Endothelial cell of umbilical vein (primary cell): ENCODE data around the gene HOXA13. TPM values are rescaled to one million over a fixed set of nuclear protein-coding genes. Genes with fewer than 3 reads are reported as not detected.

Source experiments
- BruUV-seq: library from RNA; stranded (reverse); fragments of 400-500 nt; replicated peaks from 2 replicates; lab custom pipeline; 2021; lab: Mats Ljungman, UMichigan
- CTCF ChIA-PET: fragments of 300-600, 350-600 bp; sonication (Branson Sonifier 250); formaldehyde crosslinking; loops from one replicate; lab custom pipeline; 2021; ENCODE audit warnings: antibody characterized with exemption, inconsistent platforms; lab: Charles Lee
- POLR2A ChIA-PET: fragments of 300-600, 350-600 bp; sonication (Branson Sonifier 250); formaldehyde crosslinking; loops from one replicate; lab custom pipeline; 2021; ENCODE audit warnings: antibody characterized with exemption, inconsistent platforms; lab: Charles Lee
- DNase-seq: peaks from one replicate; pipeline ENCODE4 v3.0.0-alpha.2; 2011; ENCODE audit warnings: low read depth, low spot score
- FAIRE-seq: peaks from 2 replicates; lab custom pipeline; 2011; peaks lifted over from hg19 to GRCh38; lab: Jason Lieb, UNC
- H2AFZ ChIP-seq: 2 replicates; pipeline ENCODE4 v1.6.0; 2012; ENCODE audit warnings: low read depth, low read length, control low read depth, inconsistent platforms
- H3K27ac ChIP-seq: 2 replicates; pipeline ENCODE4 v1.5.1; 2011; ENCODE audit warnings: low read depth, mild to moderate bottlenecking, control low read depth, low read length, moderate library complexity; ENCODE audit not compliant: insufficient read depth
- H3K27me3 ChIP-seq, 2 experiments: 2 replicates each; pipeline versions ENCODE4 v1.6.0 to v1.6.1; 2011; ENCODE audit warnings: low read length in 2 of 2, mixed read lengths in 1 of 2; ENCODE audit not compliant: control insufficient read depth in 2 of 2, insufficient read depth in 2 of 2
- H3K36me3 ChIP-seq, 2 experiments: 2 replicates in 1 of 2; 3 replicates in 1 of 2; pipeline ENCODE4 v1.5.1; 2011; ENCODE audit warnings: low read length in 2 of 2, mild to moderate bottlenecking in 1 of 2, moderate library complexity in 1 of 2; ENCODE audit not compliant: control insufficient read depth in 2 of 2, insufficient read depth in 2 of 2; ENCODE audit errors: extremely low read depth in 1 of 2
- H3K4me1 ChIP-seq: 3 replicates; pipeline ENCODE4 v1.5.1; 2011; ENCODE audit warnings: mild to moderate bottlenecking, low read length; ENCODE audit not compliant: control insufficient read depth, insufficient read depth; ENCODE audit errors: extremely low read depth
- H3K4me2 ChIP-seq: 2 replicates; pipeline ENCODE4 v1.6.1; 2011; ENCODE audit warnings: low read length, control low read depth, mixed read lengths; ENCODE audit not compliant: insufficient read depth
- H3K4me3 ChIP-seq, 3 experiments: fragments of 200-600 bp in 1 of 3; sonication (generic), shearing (Covaris generic) in 1 of 3; replicated peaks in 1 of 3; 2 replicates each; pipeline ENCODE4 v1.5.1; 2011 to 2016; ENCODE audit warnings: control low read depth in 3 of 3, low read length in 3 of 3, mild to moderate bottlenecking in 2 of 3, inconsistent platforms in 1 of 3, low read depth in 1 of 3, moderate library complexity in 1 of 3; ENCODE audit not compliant: insufficient read depth in 1 of 3
- H3K79me2 ChIP-seq: 2 replicates; pipeline ENCODE4 v1.6.0; 2012; ENCODE audit warnings: low read length, inconsistent platforms; ENCODE audit not compliant: control insufficient read depth, insufficient read depth
- H3K9ac ChIP-seq: replicated peaks from 2 replicates; pipeline ENCODE3; 2011; ENCODE audit warnings: low read length, control low read depth; ENCODE audit not compliant: insufficient read depth; ENCODE audit errors: extremely low read depth
- H3K9me1 ChIP-seq: replicated peaks from 3 replicates; pipeline ENCODE4 v1.6.0; 2011; ENCODE audit warnings: mild to moderate bottlenecking, low read length; ENCODE audit not compliant: control insufficient read depth, insufficient read depth; ENCODE audit errors: extremely low read depth
- H3K9me3 ChIP-seq: replicated peaks from 2 replicates; pipeline ENCODE4 v1.5.1; 2012; ENCODE audit warnings: low read length, inconsistent platforms; ENCODE audit not compliant: control insufficient read depth, insufficient read depth
- H4K20me1 ChIP-seq: replicated peaks from 2 replicates; pipeline ENCODE3; 2011; ENCODE audit warnings: mild to moderate bottlenecking, low read length; ENCODE audit not compliant: control insufficient read depth, insufficient read depth; ENCODE audit errors: extremely low read depth
- EZH2 ChIP-seq: IDR thresholded peaks from 2 replicates; pipeline ENCODE4 v1.6.1; 2012; ENCODE audit warnings: borderline replicate concordance, low read depth, mild to moderate bottlenecking, moderate library complexity, low read length, inconsistent platforms; ENCODE audit not compliant: severe bottlenecking
- FOS ChIP-seq: IDR thresholded peaks from 2 replicates; pipeline ENCODE4 v1.6.1; 2011; ENCODE audit warnings: mild to moderate bottlenecking, low read length, moderate library complexity, borderline replicate concordance; ENCODE audit not compliant: insufficient read depth
- GATA2 ChIP-seq: IDR thresholded peaks from 2 replicates; pipeline ENCODE4 v1.7.0; 2011; ENCODE audit warnings: low read depth, mild to moderate bottlenecking, moderate library complexity, mixed read lengths, low read length; ENCODE audit not compliant: insufficient read length, insufficient read depth
- JUN ChIP-seq: IDR thresholded peaks from 2 replicates; pipeline ENCODE4 v1.6.1; 2011; ENCODE audit warnings: borderline replicate concordance, low read depth; ENCODE audit not compliant: insufficient read length, insufficient read depth
- MAX ChIP-seq: IDR thresholded peaks from 2 replicates; pipeline ENCODE4 v1.6.1; 2011; ENCODE audit not compliant: insufficient read depth, insufficient read length
- MYC ChIP-seq: IDR thresholded peaks from one replicate; pipeline ENCODE4 v1.6.1; 2011; ENCODE audit warnings: mild to moderate bottlenecking, low read depth, low read length
- POLR2A ChIP-seq: IDR thresholded peaks from 2 replicates; pipeline ENCODE4 v1.6.1; 2012; ENCODE audit warnings: low read depth, mild to moderate bottlenecking, control low read depth, low read length
- POLR2AphosphoS5 ChIP-seq: IDR thresholded peaks from 2 replicates; pipeline ENCODE4 v1.6.1; 2012; ENCODE audit warnings: low read depth, mild to moderate bottlenecking, control low read depth, low read length, moderate library complexity; ENCODE audit not compliant: insufficient read depth
- dilution Hi-C: fragments of 300-500 bp; cut with MboI; formaldehyde crosslinking; loops from one replicate; pipeline ENCODE4 v1.15.0; 2019; ENCODE audit warnings: low sequenced_read_pairs; ENCODE audit not compliant: extremely low pct_ligation_motif_present
- intact Hi-C: fragments of 100-400 bp; cut with micrococcal nuclease; formaldehyde crosslinking; loops from one replicate; pipeline ENCODE4 v1.10.0; 2022
- polyA plus RNA-seq, 4 experiments: library from polyadenylated mRNA; depleted of rRNA in 3 of 4; stranded (reverse) in 3 of 4; unstranded in 1 of 4; fragments of >200 nt; gene quantifications; 2 replicates each; pipeline versions ENCODE4 v1.2.1 to v1.2.3, GENCODE V29; 2011 to 2012; ENCODE audit warnings: missing spikeins in 1 of 4
- total RNA-seq: library from RNA; stranded (reverse); gene quantifications from 2 replicates; pipeline ENCODE4 v1.2.3, GENCODE V29; 2021
- TF ChIP-seq, protein P1 (sequence below), 2 donors: IDR thresholded peaks; 1 replicate in 1 of 2; 2 replicates in 1 of 2; pipeline ENCODE4 v1.5.1; 2011; ENCODE audit warnings: low read length in 2 of 2, mild to moderate bottlenecking in 2 of 2, moderate library complexity in 2 of 2, control low read depth in 1 of 2, inconsistent platforms in 1 of 2, low read depth in 1 of 2; ENCODE audit not compliant: insufficient read depth in 1 of 2; ENCODE audit errors: extremely low read depth in 1 of 2

Gene HOXA13
- total and polyA plus RNA-seq, 2 donors (not counting 3 experiments of a cell fraction or from before 2014, with no cell fraction given): 0.22 TPM; not detected in 1

GRCh38 chr7:27184337-27185012 lies 15.4 kb downstream of the HOXA13 start:
- Histone ChIP-seq H3K4me3 (peak overlapping the region; percentile 82 to 91 (median 84)), H3K9me3 (no peaks in the 10 kb centered on the region), H3K27ac (peak overlapping the region; percentile 90), H3K36me3 (no peaks in the 10 kb centered on the region), H3K27me3 (no peaks in the 10 kb centered on the region), H3K9ac (peak overlapping the region; percentile 88), H3K79me2 (peaks cover 75% of the 10 kb centered on the region), H3K4me2 (peak overlapping the region; percentile 82), H2AFZ (peak overlapping the region; percentile 23), H3K4me1 (peaks cover 67% of the 10 kb centered on the region), H4K20me1 (no peaks in the 10 kb centered on the region), H3K9me1 (no peaks in the 10 kb centered on the region)
- TSS peak; percentile 17 for BruUV-seq
- POLR2A ChIA-PET: interaction anchor here (0.6 to 2.0 kb wide), 6 partner anchors 8 to 67 kb away, joined by 3 to 8 read pairs (median 6); no protein-coding TSS in a partner anchor
- DNase-seq (peak; percentile 47), FAIRE-seq (peak; percentile 52)
- intact Hi-C loops: loop anchor here (1.0 to 5.0 kb wide), 3 partner anchors 7 to 1327 kb away; no protein-coding TSS in a partner anchor
- CTCF ChIA-PET: interaction anchor here (0.9 to 6.0 kb wide), 9 partner anchors 11 to 909 kb away, joined by 3 to 49 read pairs (median 5); partner anchors contain the start of gene HOXA10
- dilution Hi-C loops: no loop called here
- no peak for TF ChIP-seq POLR2AphosphoS5
- no peak for TF ChIP-seq MAX
- no peak for TF ChIP-seq GATA2
- TF ChIP-seq FOS: no peak
- no peak for TF ChIP-seq EZH2
- TF ChIP-seq, protein P1, sequence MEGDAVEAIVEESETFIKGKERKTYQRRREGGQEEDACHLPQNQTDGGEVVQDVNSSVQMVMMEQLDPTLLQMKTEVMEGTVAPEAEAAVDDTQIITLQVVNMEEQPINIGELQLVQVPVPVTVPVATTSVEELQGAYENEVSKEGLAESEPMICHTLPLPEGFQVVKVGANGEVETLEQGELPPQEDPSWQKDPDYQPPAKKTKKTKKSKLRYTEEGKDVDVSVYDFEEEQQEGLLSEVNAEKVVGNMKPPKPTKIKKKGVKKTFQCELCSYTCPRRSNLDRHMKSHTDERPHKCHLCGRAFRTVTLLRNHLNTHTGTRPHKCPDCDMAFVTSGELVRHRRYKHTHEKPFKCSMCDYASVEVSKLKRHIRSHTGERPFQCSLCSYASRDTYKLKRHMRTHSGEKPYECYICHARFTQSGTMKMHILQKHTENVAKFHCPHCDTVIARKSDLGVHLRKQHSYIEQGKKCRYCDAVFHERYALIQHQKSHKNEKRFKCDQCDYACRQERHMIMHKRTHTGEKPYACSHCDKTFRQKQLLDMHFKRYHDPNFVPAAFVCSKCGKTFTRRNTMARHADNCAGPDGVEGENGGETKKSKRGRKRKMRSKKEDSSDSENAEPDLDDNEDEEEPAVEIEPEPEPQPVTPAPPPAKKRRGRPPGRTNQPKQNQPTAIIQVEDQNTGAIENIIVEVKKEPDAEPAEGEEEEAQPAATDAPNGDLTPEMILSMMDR (IDR thresholded peaks at IDR 0.05; ENCODE audit: extremely low read depth in 1 of 2, insufficient read depth in 1 of 2, low read depth in 1 of 2, low read length in 2 of 2): no peak
- TF ChIP-seq JUN: no peak
- no peak for TF ChIP-seq POLR2A
- no peak for TF ChIP-seq MYC
